Raji (cell line): ENCODE data around the gene MATN4.

Experiments
- POLR2A ChIP-seq: IDR thresholded peaks from 2 replicates; pipeline ENCODE4 v1.6.1; 2011; ENCODE audit warnings: low read depth, low read length, control low read depth; ENCODE audit not compliant: insufficient read depth

MATN4 gene

GRCh38 chr20:45291526-45291925 is 16.6 kb downstream of the MATN4 start:
- no peak for TF ChIP-seq POLR2A

- no peak for TF ChIP-seq POLR2A
Observed at GRCh38 chr20:45290677-45291355, 17.3 kb downstream of the MATN4 start.

GRCh38 chr20:45289942-45290676 is 18.0 kb downstream of the MATN4 start:
- no peak for TF ChIP-seq POLR2A

- no peak for TF ChIP-seq POLR2A
Observed at GRCh38 chr20:45288860-45289259, 19.2 kb downstream of the MATN4 start.

- TF ChIP-seq POLR2A, result no peak
Observed at GRCh38 chr20:45288376-45288775, 19.7 kb downstream of the MATN4 start.

- no peak for TF ChIP-seq POLR2A
Observed at GRCh38 chr20:45283551-45284057, 24.5 kb downstream of the MATN4 start.

- no peak for TF ChIP-seq POLR2A
Observed at GRCh38 chr20:45282700-45283550, 25.2 kb downstream of the MATN4 start.

GRCh38 chr20:45279992-45280391 is 28.1 kb downstream of the MATN4 start:
- TF ChIP-seq POLR2A, result no peak

- TF ChIP-seq POLR2A, result no peak
Observed at GRCh38 chr20:45275338-45275737, 32.8 kb downstream of the MATN4 start.

GRCh38 chr20:45269754-45270270 is 38.3 kb downstream of the MATN4 start:
- TF ChIP-seq POLR2A, result no peak

GRCh38 chr20:45269056-45269455 is 39.0 kb downstream of the MATN4 start:
- no peak for TF ChIP-seq POLR2A

- no peak for TF ChIP-seq POLR2A
Observed at GRCh38 chr20:45268531-45268930, 39.6 kb downstream of the MATN4 start.

- TF ChIP-seq POLR2A, result no peak
Observed at GRCh38 chr20:45266977-45267376, 41.1 kb downstream of the MATN4 start.

GRCh38 chr20:45263556-45264266 is 44.4 kb downstream of the MATN4 start:
- no peak for TF ChIP-seq POLR2A

GRCh38 chr20:45258664-45259063 is 49.4 kb downstream of the MATN4 start:
- TF ChIP-seq POLR2A, result no peak
